MM.1S (cell line): ENCODE data around the gene COG2.

ENCODE experiments used
- DNase-seq: peaks from one replicate; pipeline ENCODE4 v3.0.0-alpha.2; 2015
- H2AFZ ChIP-seq: fragments of 300-600 bp; sonication (generic); 2 replicates; pipeline ENCODE4 v1.6.0; 2016; ENCODE audit warnings: antibody characterized with exemption, low read length
- H3F3A ChIP-seq: fragments of 300-600 bp; sonication (generic); 2 replicates; pipeline ENCODE4 v1.6.1; 2016; ENCODE audit warnings: mild to moderate bottlenecking, antibody characterized with exemption, low read length, moderate library complexity, mixed read lengths; ENCODE audit not compliant: insufficient read depth
- H3K27ac ChIP-seq: fragments of 300-600 bp; sonication (generic); 2 replicates; pipeline ENCODE4 v1.5.1; 2016; ENCODE audit warnings: mild to moderate bottlenecking, low read length
- H3K27me3 ChIP-seq: fragments of 300-600 bp; sonication (generic); replicated peaks from 2 replicates; pipeline ENCODE4 v1.6.0; 2016; ENCODE audit warnings: low read length; ENCODE audit not compliant: insufficient read depth
- H3K36me3 ChIP-seq: fragments of 300-600 bp; sonication (generic); replicated peaks from 2 replicates; pipeline ENCODE4 v1.6.1; 2016; ENCODE audit warnings: mild to moderate bottlenecking, low read length, mixed read lengths; ENCODE audit not compliant: insufficient read depth
- H3K4me1 ChIP-seq: fragments of 300-600 bp; sonication (generic); 2 replicates; pipeline ENCODE4 v1.6.1; 2016; ENCODE audit warnings: low read length, mixed read lengths
- H3K4me2 ChIP-seq: fragments of 300-600 bp; sonication (generic); 2 replicates; pipeline ENCODE4 v1.6.0; 2016; ENCODE audit warnings: low read depth, low read length
- H3K4me3 ChIP-seq: fragments of 300-600 bp; sonication (generic); 2 replicates; pipeline ENCODE4 v1.5.1; 2016; ENCODE audit warnings: low read length, mixed read lengths
- H3K79me2 ChIP-seq: fragments of 300-600 bp; sonication (generic); 2 replicates; pipeline ENCODE4 v1.6.1; 2016; ENCODE audit warnings: mixed run types, low read length, mixed read lengths
- H3K9ac ChIP-seq: fragments of 300-600 bp; sonication (generic); 2 replicates; pipeline ENCODE4 v1.6.1; 2016; ENCODE audit warnings: low read length, mixed read lengths
- H3K9me2 ChIP-seq: fragments of 300-600 bp; sonication (generic); replicated peaks from 2 replicates; pipeline ENCODE4 v1.6.1; 2016; ENCODE audit warnings: mild to moderate bottlenecking, low read length, mixed read lengths; ENCODE audit not compliant: insufficient read depth
- H3K9me3 ChIP-seq: fragments of 300-600 bp; sonication (generic); replicated peaks from 2 replicates; pipeline ENCODE4 v1.6.1; 2016; ENCODE audit warnings: mild to moderate bottlenecking, low read length, mixed read lengths; ENCODE audit not compliant: insufficient read depth
- H4K20me1 ChIP-seq: fragments of 300-600 bp; sonication (generic); 2 replicates; pipeline ENCODE4 v1.6.1; 2016; ENCODE audit warnings: mild to moderate bottlenecking, low read length, moderate library complexity, mixed read lengths; ENCODE audit not compliant: insufficient read depth
- CTCF ChIP-seq: fragments of 300-600 bp; sonication (generic); IDR thresholded peaks from 2 replicates; pipeline ENCODE4 v1.5.1; 2016; ENCODE audit warnings: antibody characterized with exemption, low read length, mixed read lengths
- EZH2 ChIP-seq: fragments of 300-600 bp; sonication (generic); optimal IDR thresholded peaks from 2 replicates; pipeline ENCODE3; 2017; ENCODE audit warnings: low read depth, mild to moderate bottlenecking, antibody characterized with exemption, low read length, mixed read lengths
- EZH2phosphoT487 ChIP-seq: fragments of 300-600 bp; sonication (generic); IDR thresholded peaks from 2 replicates; pipeline ENCODE4 v1.6.1; 2018; ENCODE audit warnings: antibody characterized with exemption, low read length

The COG2 gene

GRCh38 chr1:230706020-230706699 is 63.9 kb downstream of the COG2 start:
- no peak overlapping the region for H3K4me2 ChIP-seq
- H2AFZ ChIP-seq = no peak overlapping the region
- H3K4me1 ChIP-seq = no peaks in the 10 kb centered on the region
- no peaks in the 10 kb centered on the region for H3K27me3 ChIP-seq
- H3F3A ChIP-seq = no peaks in the 10 kb centered on the region
- no peak overlapping the region for H3K4me3 ChIP-seq
- H3K9me2 ChIP-seq = no peaks in the 10 kb centered on the region
- no peak for DNase-seq
- no peaks in the 10 kb centered on the region for H3K79me2 ChIP-seq
- H3K36me3 ChIP-seq = no peaks in the 10 kb centered on the region
- H4K20me1 ChIP-seq = no peaks in the 10 kb centered on the region
- H3K27ac ChIP-seq = no peak overlapping the region
- no peak overlapping the region for H3K9ac ChIP-seq
- TF ChIP-seq EZH2phosphoT487 (no peak), EZH2 (no peak), CTCF (no peak)
- H3K9me3 ChIP-seq = no peaks in the 10 kb centered on the region

- no peak overlapping the region for H3K27ac ChIP-seq
- H3K4me3 ChIP-seq = no peak overlapping the region
- no peaks in the 10 kb centered on the region for H3F3A ChIP-seq
- no peak for DNase-seq
- H3K4me2 ChIP-seq = no peak overlapping the region
- H3K9ac ChIP-seq = no peak overlapping the region
- no peaks in the 10 kb centered on the region for H3K9me3 ChIP-seq
- no peaks in the 10 kb centered on the region for H3K27me3 ChIP-seq
- no peaks in the 10 kb centered on the region for H4K20me1 ChIP-seq
- no peak for TF ChIP-seq EZH2
- no peaks in the 10 kb centered on the region for H3K79me2 ChIP-seq
- no peaks in the 10 kb centered on the region for H3K9me2 ChIP-seq
- no peaks in the 10 kb centered on the region for H3K36me3 ChIP-seq
- H2AFZ ChIP-seq = no peak overlapping the region
- no peaks in the 10 kb centered on the region for H3K4me1 ChIP-seq
These were observed 64.8 kb downstream of the COG2 start for GRCh38 chr1:230706887-230707731.

- no peaks in the 10 kb centered on the region for H3K9me3 ChIP-seq
- H2AFZ ChIP-seq = no peak overlapping the region
These were observed 65.7 kb downstream of the COG2 start for GRCh38 chr1:230707732-230708630.

More at GRCh38 chr1:230707732-230708630, 65.7 kb downstream of the COG2 start:
- H3K4me1 ChIP-seq = no peaks in the 10 kb centered on the region
- H4K20me1 ChIP-seq = no peaks in the 10 kb centered on the region
- TF ChIP-seq EZH2 (no peak), EZH2phosphoT487 (no peak), CTCF (no peak)
- no peak for DNase-seq
- no peaks in the 10 kb centered on the region for H3K79me2 ChIP-seq
- H3K27ac ChIP-seq = no peak overlapping the region
- no peaks in the 10 kb centered on the region for H3F3A ChIP-seq
- H3K9me2 ChIP-seq = no peaks in the 10 kb centered on the region
- no peak overlapping the region for H3K9ac ChIP-seq
- H3K27me3 ChIP-seq = no peaks in the 10 kb centered on the region
- H3K4me2 ChIP-seq = no peak overlapping the region
- H3K36me3 ChIP-seq = no peaks in the 10 kb centered on the region
- H3K4me3 ChIP-seq = no peak overlapping the region
